GM18951 (cell line): ENCODE results near the gene VCP.
"Not testable (repeated sequence)": the region's sequence is repeated elsewhere in the genome, so short reads cannot be mapped to it uniquely, and the experiment has no call there.

ENCODE experiments used
- POLR2A ChIP-seq: IDR thresholded peaks from 4 replicates; pipeline ENCODE4 v1.6.1; 2011; ENCODE audit warnings: mild to moderate bottlenecking; ENCODE audit not compliant: insufficient read length, insufficient read depth; ENCODE audit errors: extremely low read depth
- in situ Hi-C: fragments of 300-500 bp; cut with MboI; formaldehyde crosslinking; loops from one replicate; pipeline ENCODE4 v1.12.0; 2022; ENCODE audit warnings: low sequenced_read_pairs, mixed read lengths, inconsistent platforms; ENCODE audit not compliant: unreplicated experiment

The VCP gene

DNA sequence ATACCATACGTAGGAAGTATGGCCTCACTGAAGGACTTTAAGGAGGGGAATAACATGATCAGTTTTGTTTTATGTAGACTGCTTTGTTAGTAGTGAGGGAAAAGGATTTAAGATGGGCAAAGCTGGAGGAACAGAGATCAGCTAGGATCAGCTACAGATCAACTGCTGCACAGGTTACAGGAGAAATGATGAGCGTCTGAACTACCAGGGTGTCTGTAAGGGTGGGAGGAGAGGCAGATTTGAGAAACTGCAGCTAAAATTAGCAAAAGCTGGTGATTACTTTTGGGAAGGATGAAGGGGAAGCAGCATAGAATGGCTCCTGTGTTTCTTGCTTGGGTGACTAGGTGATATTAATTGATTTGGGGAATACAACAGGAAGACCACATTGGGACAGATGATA is 39.3 kb downstream of the VCP start:
- in situ Hi-C loops = no loop called here
- no peak for TF ChIP-seq POLR2A

DNA sequence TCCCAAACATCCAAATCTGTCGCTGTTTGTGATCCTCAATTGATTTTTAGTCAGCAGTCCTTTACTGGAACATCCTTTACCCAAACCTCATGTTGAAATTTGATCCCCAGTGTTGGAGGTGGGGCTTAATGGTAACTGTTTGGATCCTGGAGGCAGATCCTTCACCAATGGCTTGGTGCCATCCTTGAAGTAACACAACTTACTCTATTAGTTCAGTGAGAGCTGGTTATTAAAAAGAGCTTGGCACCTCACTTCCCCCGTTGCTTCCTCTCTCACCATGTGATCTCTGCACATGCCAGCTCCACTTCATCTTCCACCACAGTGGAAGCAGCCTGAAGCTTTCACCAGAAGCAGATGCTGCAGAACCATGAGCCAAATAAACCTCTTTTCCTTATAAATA is 42.6 kb downstream of the VCP start:
- in situ Hi-C loops = no loop called here
- TF ChIP-seq POLR2A = no peak

DNA sequence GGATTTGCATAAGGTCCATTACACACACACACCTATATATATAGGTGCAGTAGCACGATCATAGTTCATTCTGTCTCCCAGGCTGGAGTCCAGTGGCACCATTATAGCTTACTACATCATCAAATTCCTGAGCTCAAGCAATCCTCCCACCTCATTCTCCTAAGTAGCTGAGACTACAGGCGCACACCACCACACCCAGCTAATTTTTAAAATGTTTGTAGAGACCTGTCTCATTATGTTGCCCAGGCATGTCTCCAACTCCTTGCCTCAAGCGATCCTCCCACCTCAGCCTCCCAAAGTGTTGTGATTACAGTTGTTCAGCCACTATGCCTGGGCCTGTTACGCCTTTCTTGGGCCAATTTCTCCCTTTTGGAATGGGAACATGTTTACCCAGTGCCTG is 43.2 kb downstream of the VCP start:
- in situ Hi-C loops = no loop called here

DNA sequence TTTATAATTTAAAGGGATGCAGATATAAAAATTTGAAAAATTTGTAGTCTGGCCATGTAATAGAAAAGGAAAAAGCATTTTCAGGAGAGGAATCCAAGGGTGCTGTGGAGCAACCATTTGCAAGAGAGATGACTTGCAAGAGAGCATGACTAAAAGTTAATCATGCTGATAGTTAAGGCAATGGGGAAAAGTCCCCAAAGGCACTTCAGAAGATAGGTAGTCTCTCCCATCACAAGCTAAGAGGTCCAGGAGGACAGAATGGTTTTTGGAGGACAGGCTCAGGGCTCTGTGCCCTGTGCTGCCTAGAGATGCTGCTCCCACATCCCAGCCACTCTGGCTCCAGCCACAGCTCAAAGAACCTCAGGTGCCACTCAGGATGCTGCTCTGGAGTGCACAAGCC is 44.1 kb downstream of the VCP start:
- TF ChIP-seq POLR2A = no peak
- in situ Hi-C loops = no loop called here

More for the DNA sequence above, 43.2 kb downstream of the VCP start:
- no peak for TF ChIP-seq POLR2A

DNA sequence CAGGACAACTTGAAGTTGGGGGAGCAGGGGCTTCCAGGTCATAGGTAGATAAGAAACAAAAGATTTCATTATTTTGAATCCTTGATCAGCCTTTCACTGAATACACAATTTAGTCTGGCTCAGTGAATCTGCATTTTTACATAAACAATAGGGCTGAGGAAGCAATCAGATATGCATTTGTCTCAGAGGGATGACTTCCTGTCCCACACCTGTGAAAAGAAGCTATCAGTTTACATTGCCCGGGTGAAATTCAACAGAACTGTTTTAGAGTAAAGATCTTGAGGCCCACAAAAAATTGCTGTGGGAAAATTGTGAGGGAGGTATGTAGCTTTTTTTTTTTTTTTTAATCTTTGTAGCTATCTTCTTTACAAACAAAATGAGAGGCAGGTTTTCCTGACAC is 44.6 kb downstream of the VCP start:
- in situ Hi-C loops = no loop called here
- no peak for TF ChIP-seq POLR2A

DNA sequence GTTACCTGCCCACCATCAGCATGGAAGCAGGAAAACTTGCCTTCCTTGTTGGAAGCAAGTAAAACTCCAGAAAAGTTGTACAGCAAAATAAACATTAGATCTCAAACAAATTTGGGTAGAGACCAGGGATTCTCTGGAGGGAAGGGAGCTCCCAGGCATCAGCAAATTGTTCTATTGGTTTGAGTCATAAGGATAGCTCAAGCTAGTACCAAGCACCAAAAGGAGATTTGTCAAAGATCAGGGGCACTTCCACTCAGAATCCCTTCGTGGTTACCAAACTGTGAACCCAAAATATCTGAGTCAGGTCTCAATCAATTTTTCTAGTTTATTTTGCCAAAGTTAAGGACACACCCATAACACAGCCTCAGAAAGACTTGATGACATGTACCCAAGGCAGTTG is 45.1 kb downstream of the VCP start:
- TF ChIP-seq POLR2A = no peak
- in situ Hi-C loops = no loop called here

DNA sequence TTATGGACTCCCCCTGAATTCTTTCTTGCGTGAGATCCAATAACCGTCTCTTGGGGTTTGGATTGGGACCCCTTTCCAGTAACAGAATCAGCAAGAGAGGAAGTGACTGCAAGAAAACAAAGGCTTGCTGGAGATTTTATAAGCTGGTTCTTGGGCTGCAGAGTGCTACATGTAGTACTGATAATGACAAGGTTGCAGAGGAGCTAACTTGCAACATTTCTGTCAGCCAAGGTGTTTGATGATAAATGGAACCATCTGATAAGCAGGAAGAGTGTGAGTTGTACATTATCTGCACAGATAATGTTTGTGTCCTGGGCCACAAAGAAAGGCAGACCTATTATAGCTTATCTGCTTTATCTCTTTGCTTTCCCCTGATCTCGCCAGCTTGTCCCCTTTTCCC is 45.8 kb downstream of the VCP start:
- in situ Hi-C loops = no loop called here
- no peak for TF ChIP-seq POLR2A

DNA sequence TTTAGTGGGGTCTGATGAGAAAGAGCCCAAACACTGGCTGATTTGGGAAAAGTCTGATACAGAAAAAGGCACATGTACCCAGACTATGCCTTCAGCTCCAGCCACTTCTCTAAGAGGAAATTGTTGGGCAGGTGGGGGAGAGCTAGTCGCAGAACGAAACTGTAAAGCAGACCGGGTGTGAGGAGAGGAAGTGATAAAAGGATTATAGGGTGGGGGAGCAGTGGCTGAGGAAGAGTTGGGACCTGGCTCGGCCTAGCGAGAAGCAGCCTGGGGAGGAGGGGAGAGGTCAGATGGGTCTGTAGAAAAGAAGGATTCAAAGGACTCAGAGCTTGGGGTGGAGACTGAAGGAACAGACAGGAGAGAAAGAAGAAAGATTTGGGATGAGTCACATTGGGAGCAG is 49.0 kb downstream of the VCP start:
- in situ Hi-C loops = not testable (repeated sequence)

DNA sequence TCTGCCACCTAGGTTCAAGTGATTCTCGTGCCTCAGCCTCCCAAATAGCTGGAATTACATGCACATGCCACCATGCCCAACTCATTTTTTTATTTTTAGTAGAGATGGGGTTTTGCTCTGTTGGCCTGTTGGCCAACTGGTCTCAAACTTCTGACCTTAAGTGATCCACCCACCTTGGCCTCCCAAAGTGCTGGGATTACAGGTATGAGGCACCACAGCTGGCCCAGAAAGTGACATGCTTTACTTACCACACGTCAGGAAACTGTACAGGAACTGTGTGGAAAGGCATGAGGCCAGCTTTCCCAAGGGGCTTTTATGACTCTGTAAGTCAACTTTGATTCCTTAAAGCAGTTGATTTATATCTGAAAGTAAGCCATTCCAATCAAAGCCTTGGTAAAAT is 57.9 kb downstream of the VCP start:
- in situ Hi-C loops = no loop called here
- TF ChIP-seq POLR2A = no peak

DNA sequence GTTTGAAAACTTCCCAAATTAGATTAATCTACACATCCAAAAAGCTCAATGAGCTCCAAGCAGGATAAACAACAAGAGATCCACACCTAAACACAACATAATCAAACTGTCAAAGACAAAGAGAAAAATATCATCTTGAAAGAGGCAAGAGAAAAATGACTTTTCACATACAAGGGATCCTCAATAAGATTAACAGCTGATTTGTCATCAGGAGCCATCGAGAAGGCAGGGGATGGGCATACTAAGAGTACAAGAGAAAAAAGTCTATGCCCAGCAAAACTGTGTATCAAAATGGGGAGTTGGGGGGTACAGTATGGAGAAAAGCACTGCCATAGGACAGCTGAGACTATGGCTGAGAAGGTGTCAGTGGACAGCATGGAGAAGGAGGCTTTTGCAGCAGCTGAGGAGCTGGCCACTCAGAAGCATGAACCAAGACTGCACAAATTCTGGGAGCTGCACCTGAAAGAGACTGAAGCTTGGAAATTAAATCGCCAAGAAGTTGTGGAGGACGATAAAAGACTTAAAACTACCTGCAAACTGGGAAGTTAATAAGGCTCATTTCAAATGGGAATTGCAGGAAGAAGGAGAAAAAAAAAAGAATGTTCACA is 62.0 kb downstream of the VCP start:
- no peak for TF ChIP-seq POLR2A
- in situ Hi-C loops = no loop called here
